NT2/D1 (cell line): ENCODE data around the gene SRGAP1.

ENCODE experiments used
- YY1 ChIP-seq: IDR thresholded peaks from 2 replicates; pipeline ENCODE4 v1.6.1; 2011; ENCODE audit not compliant: insufficient read length, insufficient read depth
- ZNF274 ChIP-seq: IDR thresholded peaks from 2 replicates; pipeline ENCODE4 v1.6.1; 2011; ENCODE audit warnings: mild to moderate bottlenecking, low read depth, low read length

- TF ChIP-seq ZNF274 (no peak), YY1 (no peak)
Observed at GRCh38 chr12:64082866-64083268, 238.4 kb downstream of the SRGAP1 start.
